T-helper 2 cell (primary cell): ENCODE data around the gene ZC3H12D.
"Not testable (repeated sequence)": the region's sequence is repeated elsewhere in the genome, so short reads cannot be mapped to it uniquely, and the experiment has no call there.

Source experiments
- DNase-seq, 5 experiments: peaks; one replicate each; pipeline versions ENCODE4 v3.0.0 to v3.0.0-alpha.2; 2012 to 2022
- total RNA-seq, 2 donors: gene quantifications; one replicate each; lab custom pipeline; 2026; lab: John Stamatoyannopoulos, UW

ZC3H12D gene
- 209 to 515 reads per million in 2 donors for total RNA-seq

DNA sequence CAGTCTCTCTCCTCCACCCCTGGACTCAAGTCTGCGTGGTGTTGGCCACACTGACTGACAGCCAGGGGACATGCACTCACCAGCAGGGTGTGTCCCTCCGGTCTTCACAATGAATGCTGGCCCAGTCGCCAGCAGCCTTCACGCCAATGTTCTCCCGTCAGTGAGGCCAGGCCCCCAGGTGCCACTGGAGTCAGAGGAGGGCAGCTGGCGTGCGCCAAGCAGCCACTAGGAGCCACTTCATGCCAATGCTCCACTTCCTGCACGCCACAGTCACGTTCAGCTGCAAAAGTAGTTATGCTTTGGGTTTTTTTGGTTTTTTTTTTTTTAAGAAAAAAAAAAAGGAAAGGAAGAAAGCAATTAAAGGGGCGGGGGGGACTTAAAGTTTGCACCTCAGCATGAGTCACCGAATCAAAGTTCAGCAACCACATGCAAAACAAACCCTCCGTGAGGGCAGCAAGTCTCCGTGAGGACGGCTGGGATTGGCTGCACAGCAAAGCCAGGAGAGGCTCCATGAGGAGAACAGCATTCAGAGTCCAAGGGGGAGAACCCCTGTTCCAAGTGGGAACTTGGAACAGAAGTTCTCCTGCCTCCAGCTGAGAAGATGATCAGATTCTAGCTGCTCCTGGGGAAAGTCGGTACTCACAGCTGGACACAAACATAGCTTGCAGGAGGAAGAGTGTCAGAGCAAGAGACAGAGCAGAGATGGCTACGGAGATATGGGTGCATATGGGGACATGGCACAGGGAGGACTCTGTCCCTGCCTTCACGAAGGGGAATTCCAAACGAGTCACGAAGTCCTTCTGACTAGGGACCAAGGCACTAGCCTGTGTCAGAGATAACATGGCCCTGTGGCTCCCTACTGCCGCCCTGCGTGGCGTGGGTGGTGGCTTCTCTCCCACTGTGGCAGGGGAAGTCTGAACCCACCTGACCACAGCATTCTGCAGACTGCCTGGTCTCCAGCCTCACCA lies at the start of gene ZC3H12D:
Gene ZC3H12D (minus strand): TSS at position 282 of the 968 bp plus-strand sequence. CDS start 10,471 bp downstream, outside the sequence.
- DNase-seq, result peak; percentile 59 to 95 (median 73)

DNA sequence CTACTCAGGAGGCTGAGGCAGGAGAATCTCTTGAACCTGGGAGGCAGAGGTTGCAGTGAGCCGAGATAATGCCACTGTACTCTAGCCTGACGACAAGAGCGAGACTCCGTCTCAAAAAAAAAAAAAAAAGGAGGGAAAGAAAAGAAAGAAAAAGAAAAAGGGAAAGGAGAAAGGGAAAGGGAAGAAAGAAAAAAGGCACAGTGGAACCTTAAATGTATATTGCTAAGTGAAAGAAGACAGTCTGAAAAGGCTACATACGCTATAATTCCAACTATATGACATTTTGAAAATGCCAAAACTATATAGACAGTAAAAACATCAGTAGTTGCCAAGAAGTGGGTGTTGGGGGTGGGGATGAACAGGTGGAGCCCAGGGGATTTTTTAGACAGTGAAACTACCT lies 44.8 kb upstream of the ZC3H12D start:
- no peak for DNase-seq

DNA sequence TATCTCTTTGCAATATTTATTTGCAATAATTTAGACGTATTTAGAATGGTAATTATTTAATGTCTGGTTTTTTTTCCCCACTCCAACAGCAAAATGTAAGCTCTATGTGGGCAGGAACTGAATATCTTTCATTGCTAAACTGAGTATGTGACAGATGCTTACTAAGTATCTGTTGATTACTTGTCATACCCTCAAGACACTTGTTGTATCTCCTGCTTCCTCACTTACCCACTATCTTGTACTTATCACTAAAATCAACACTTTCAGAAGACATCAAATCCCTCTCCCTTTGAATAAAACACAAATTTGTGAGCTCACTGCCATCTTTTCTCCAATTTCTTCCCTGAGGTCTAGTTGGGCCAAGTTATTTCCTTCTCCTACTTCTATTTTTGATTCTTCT lies 30.7 kb upstream of the ZC3H12D start:
- DNase-seq, result peak in 1 of 5 experiments; percentile 53

DNA sequence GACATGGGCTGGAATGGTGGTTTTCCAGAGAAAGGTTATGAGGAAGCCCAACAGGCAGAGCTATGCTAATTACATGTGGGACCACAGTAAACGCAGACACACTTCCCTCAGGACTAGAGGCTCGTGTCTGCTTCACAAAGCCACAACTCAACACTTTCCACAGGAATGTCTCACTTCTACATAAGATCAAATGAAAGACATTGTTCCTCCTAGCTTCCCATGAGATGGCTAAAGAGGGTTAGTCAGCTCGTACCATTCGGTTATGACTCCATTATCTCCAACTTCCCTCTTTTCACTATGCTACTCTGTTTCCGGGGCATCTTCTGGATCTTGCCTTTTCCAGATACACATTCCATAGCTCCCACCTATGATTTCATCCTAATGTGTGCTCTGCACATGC lies 29.1 kb upstream of the ZC3H12D start:
- no peak for DNase-seq

DNA sequence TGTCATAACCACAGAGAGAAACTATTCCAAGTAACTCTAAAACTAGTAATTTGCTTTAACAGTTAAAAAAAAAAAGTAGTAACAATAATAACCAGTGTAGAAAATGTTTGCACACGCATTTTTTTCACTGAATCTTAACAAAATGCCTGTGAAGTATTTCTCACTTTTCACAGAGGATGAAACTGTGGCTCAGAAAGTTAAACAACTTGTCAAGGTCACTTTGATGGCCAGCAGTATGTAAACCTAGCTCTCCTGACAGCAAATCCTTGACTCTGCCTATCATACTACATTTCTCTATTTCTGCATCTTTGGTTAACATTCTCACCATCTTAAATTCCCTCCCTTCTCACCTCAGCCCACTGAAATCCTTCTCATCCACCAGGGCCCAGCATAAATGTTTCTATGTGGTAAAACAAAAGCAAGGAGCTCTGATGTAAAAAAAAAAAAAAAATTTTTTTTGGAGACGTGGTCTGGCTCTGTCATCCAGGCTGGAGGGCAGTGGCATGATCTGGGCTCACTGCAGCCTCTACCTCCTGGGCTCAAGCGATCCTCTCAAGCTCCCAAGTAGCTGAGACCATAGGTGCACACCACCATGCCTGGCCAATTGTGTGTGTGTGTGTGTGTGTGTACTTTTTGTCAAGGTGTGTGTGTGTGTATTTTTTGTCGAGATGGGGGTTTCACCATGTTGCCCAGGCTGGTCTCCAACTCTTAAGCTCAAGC lies 26.1 kb upstream of the ZC3H12D start:
- DNase-seq, result no peak

DNA sequence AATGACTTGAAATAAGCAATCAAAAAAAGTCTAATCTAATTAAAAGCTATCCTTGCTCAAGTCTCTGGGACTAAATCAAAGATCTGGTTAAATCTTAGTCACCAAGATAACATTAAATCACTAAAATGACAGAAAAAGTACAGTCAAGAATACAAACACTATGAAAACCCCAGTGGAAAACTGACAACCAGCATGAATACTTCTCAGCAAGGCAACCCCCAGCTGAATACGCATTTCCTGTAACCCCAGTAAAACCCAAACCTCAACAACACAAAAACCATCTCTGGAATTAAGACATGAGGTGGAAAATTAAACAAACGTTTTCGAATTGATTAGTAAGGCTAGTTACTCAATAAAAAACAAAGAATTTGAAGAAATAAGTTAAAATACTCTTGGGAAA lies 23.7 kb upstream of the ZC3H12D start:
- DNase-seq, result peak in 2 of 5 experiments; percentile 52 to 88

DNA sequence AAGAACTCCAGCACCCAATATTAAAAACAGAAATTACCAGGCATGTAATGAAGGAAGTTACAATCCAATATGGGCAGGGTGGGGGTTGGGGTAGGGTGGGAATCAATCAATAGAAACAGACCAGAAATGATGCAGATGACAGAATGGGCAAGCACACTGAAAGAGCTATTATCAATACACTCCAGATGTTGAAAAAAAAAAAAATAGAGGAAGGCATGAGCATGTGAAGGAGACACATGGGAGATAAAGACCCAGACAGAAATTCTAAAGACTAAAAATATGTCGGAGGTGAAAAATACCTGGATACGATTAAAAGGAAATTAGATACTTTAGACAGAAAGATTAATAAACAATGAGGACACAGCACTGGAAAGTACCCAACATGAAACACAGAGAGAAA lies 19.1 kb upstream of the ZC3H12D start:
- DNase-seq, result no peak

DNA sequence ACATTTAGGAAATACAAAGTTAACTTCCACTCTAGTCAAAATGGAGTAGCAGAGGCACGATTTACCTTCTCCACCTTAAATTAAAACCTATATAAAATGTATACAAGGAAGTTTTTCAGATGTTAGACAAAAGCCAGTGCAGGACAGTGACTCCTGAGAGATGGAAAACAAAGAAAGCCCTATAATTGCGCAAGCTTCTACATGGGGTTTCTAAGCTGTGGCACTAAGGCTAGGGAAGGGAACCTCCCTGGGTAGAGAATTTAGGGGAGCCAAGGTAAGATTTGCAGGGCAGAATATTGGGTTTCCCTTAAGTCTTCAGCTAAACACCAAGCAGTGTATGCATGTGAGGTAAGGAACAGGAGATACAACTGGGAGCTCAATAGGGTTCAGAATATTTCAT lies 18.5 kb upstream of the ZC3H12D start:
- no peak for DNase-seq

DNA sequence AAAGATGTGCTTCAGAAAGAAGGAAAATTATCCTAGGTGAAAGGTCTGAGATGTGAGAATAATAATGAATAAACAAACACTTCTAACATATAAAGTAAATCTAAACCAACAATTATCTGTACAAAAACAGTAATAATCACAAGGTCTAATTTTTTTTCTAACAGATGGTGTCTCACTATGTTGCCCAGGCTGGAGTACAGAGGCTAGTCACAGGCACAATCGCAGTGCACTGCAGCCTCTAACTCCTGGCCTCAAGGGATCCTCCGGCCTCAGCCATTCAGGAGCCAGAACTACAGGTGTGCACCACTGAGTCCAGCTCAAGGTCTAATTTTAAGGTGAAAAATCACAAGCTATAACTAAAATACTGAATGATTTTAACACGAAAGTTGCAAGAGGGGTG lies 17.0 kb upstream of the ZC3H12D start:
- DNase-seq, result no peak

DNA sequence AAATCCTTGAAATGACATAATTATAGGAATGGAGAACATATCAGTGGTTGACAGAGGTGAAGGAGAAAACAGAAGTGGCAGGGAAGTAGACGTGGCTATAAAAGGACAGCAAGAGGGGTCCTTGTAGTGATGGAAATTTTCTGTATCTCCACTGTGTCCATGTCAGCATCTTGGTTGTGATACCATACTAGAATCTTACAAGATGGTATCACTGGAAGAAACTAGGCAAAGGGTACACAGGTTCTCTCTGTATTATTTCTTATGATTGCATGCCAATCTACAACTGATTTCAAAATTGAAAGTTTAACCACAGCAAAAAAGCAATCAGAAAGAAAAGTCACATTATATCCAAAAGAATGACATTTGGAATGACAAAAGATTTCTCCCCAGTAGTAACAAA lies 16.4 kb upstream of the ZC3H12D start:
- DNase-seq, result no peak

DNA sequence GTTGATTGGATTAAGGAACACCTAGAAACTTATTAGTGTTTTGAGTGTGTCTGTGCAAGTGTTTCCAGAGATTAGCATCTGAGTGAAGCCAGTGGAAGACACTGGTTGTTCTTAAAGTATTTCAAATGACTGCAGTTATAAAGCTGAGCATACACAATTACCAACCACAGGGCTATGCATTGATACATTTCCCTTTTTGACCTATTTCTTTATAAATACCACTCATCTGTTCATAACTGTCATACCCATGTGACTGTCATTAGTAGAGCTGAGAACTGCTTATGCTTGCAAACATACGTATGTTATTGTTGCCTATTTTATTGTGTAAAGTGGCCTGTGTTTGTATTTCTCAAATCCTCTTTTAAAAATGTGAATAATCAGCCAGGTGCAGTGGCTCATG lies 15.3 kb upstream of the ZC3H12D start:
- peak in 1 of 5 experiments; percentile 56 for DNase-seq

DNA sequence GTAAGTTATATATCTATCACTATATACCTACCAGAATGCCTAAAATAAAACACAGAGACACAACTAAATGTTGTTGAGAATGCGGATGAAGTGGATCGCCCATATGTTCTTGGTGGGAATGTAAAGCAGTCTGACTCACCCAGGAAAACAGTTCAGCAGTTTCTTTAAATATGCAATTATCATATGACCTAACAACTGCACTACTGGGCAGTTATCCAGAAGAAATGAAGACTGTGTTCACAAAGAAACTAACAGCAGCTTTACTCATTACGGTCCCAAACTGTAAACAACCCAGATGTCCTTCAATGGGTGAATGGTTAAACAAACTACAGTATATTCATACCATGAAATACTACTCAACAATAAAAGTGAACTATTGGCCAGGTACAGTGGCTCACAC lies 14.3 kb upstream of the ZC3H12D start:
- no peak for DNase-seq

DNA sequence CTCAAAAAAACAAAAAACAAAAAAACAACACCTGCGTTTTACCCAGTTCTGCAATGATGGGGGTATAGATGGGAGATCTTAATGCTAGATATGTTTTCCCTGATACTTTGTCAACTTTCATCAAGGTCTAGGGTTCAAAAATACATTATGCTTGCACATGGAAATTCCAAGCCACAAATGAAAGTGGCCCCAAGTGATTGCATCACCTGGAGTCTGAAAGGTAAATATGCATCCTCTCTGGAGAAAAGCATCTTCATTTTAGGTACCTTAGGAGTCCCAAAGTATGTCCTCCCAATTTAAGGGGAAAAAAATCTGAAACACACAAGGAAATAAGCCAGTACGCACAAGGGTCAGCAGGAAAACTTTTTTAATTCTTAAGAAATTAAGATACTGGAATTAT lies 12.6 kb upstream of the ZC3H12D start:
- no peak for DNase-seq

DNA sequence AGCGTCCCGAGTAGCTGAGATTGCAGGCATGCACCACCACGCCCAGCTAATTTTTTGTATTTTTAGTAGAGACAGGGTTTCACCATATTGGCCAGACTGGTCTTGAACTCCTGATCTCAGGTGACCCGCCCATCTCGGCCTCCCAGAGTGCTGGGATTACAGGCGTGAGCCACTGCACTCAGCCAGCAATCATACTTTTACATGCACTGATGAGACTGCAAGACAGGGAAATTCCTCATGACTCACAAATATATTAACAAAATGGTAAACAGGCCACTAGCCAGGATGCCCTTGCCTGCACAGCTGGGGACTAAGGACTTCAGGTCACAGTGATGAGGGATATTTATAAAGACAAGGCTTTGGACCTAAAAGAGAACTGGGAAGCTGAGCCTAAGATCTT lies 11.8 kb upstream of the ZC3H12D start:
- not testable (repeated sequence) for DNase-seq

DNA sequence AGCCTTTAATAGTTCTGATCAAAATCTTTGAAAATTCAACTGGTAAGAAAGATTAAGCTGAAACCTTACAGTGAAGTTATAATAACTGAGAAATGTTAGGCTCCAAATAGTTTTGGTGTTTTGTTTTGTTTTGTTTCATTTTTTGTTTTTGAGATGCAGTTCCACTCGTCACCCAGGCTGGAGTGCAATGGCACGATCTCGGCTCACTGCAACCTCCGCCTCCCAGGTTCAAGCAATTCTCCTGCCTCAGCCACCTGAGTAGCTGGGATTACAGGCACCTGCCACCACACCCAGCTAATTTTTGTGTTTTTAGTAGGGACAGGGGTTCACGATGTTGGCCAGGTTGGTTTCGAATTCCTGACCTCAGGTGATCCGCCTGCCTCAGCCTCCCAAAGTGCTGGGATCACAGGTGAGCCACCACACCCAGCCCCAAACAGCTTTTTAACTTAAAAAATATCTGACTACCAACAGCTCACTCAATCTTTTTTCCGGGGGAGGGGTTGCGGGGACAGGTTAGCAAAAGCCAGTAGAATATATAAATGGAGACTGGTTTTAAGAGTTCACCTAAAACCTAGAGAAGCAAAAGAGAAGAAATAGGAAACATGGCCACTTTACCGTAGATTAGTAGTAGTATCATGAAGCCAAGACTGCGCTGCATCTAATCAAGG lies 10.7 kb upstream of the ZC3H12D start:
- peak in 1 of 5 experiments; percentile 56 for DNase-seq

DNA sequence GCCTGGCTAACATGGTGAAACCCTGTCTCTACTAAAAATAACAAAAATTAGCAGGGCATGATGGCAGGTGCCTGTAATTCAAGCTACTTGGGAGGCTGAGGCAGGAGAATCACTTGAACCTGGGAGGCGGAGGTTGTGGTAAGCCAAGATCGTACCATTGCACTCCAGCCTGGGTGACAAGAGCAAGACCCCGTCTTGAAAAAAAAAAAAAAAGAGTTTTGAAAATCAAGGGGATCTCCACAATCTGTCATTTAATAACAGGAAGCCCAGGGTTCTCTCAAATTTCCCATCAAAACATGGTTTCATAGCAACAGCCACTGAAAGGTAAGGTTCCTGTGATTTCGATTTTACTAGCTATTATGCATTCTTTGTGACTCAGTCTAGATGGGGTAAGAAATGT lies 10.0 kb upstream of the ZC3H12D start:
- DNase-seq, result peak in 4 of 5 experiments; percentile 40 to 89 (median 58)

DNA sequence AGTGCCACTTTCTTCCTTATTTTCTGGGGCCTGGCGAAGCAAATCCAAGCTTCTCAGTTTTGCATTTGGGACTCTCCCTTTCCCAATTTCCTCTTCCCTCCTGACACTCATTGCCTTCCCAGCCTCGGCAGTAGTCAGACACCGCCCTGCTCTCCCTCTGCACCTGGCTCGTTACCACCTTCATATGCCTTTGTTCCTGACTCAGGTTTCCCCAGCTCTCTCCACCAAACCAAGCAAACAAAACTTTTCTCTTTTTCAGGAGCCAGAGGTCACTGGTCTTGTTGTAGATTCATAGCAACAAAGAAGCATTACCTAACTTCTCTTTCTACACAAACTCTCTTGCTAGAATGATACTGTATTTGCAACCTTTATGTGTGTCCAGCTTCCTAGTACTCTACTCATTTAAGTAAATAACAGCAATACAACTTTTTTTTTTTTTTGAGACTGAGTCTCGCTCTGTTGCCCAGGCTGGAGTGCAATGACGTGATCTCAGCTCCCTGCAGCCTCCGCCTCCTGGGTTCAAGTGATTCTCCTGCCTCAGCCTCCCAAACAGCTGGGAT lies 9.0 kb upstream of the ZC3H12D start:
- no peak for DNase-seq

DNA sequence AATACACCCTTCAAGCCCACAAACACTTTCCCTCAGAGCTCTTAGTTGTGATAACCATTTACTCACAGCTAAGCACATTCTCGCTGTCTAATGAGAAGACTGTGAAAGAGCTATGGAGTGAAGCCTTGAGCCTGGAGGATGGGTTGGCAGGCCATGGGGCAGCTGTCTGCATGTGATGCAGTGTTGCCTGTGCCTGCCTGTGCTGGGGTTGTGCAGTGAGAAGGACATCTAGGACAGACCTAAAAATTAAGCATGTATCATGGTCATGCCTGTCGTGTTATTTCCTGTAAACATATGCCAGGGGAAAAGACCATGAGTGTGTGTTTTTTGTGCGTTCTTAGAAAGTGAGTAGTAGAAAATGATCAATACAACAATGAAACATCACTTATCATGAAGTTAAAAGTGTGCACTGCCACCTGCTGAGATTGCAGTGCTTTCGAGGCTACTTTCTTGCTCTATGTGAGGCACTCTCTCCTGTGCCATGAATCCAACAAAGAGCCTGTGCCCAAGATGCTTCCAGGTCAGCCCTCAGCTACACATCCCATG lies 8.1 kb upstream of the ZC3H12D start:
- DNase-seq, result no peak

DNA sequence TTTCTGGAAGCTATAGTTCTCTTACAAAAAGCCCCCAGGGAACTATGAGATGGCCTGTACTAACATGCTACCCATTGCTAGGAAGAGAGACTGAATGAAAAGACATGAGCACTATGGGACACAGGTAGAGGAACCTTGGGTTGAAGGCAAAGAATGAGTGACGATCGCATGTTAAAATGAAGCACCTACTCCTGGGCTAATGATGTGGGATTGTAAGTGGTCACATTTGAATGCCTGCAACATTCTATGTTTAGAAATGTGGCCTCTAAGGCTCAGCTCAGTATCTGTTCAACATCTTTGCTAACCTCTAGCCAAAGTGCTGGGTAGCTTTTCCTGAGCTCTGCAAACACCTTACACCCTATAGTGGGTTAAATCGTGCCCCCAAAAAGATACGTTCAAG lies 5.2 kb upstream of the ZC3H12D start:
- DNase-seq, result no peak

DNA sequence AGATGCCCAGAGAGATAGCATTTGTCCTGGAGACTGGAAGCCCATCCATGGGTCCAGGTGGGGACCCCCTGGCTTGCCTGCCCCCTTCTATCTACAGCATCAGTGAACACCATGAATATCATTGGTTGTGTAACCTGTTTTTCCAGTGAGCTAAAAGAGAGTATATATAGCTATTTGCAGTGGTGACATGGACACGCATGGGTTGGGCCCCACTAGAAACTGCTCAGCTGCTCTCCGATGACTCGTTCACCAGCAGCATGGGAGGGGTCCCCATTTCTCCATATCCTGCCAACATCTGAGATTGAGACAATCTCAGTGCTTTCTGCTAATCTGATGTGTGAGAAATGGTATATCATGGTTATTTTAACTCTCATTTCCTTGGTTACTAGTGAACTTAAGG lies 4.0 kb upstream of the ZC3H12D start:
- no peak for DNase-seq

DNA sequence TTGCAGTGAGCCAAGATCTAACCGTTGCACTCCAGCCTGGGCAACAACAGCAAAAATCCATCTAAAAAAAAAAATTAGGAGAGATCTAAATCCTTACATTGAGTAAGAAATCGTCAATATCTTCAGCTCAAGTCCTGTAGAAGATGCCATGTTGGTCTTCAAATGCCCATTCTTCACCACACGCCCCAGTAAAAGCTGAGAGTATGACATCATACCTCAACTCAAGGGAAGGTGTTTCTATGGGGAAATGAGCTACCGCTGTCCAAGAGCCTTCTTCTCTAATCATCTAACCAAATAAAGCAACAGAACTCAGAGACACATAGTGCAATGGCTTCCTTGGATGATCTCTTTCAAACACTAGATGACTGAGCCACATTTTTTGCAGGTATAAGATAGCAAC lies 2.5 kb upstream of the ZC3H12D start:
- no peak for DNase-seq

DNA sequence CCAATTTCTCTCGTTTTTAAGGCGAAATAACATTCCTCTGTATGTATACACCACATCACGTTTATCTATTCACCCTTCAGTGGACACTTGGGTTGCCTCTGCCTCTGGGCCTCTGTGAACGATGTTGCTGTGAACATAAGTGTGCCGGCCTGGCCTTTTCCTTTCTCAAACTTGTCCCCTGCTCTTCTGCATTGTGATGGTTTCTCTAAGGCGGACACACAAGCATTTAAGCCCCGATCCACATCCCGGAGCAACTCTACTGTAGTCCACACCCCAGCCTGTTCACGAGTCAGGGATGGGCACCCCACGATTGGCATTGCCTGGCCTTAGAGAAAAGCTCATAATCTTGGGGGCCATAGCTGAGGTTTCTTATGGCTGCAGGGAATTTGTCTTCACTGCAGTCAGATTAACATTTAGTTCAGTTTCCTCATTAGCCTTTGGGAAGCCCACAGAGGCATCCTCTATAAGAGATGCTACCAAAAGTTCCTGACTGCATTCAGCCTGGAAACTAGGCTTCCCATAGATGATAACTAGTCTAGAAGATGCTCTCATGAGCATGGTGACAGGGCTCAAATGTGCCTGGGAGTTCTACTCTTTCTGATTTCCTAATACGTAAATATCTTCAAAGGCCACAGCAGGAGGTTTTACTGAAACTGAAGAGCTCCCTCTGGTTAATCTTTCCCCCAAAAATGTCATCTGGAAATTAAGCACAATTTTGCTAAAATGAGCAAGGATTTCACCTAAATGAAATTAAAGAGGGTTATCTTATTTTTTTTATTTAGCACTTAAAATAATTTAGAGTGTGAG lies 762 bp downstream of the ZC3H12D start:
- DNase-seq, result no peak
